ENCODE results near the gene FILIP1. TPM values are rescaled to one million over a fixed set of nuclear protein-coding genes. Genes with fewer than 3 reads are reported as not detected.

FILIP1 gene
- total RNA-seq, 1 donor from 2014 or later, result 3.2 TPM

- intact Hi-C loops (cut with DNase I), result no loop called here
- Histone ChIP-seq H3K9me3 (no peaks in the 10 kb centered on the region), H3K27ac (no peak overlapping the region), H3K4me3 (no peak overlapping the region), H3K4me1 (no peaks in the 10 kb centered on the region), H3K27me3 (no peaks in the 10 kb centered on the region), H3K36me3 (no peaks in the 10 kb centered on the region)
- DNase-seq (ENCODE audit: extremely low spot score in 2 of 2), result no peak
- TF ChIP-seq CTCF (IDR thresholded peaks at IDR 0.05) (no peak), POLR2AphosphoS5 (IDR thresholded peaks at IDR 0.05; ENCODE audit: insufficient read depth in 1 of 2, low read depth in 1 of 2) (no peak), POLR2A (IDR thresholded peaks at IDR 0.05) (no peak)
Measured at GRCh38 chr6:75327807-75328206, 165.8 kb downstream of the FILIP1 start.

- Histone ChIP-seq H3K27me3 (no peaks in the 10 kb centered on the region), H3K27ac (no peak overlapping the region), H3K36me3 (no peaks in the 10 kb centered on the region), H3K9me3 (no peaks in the 10 kb centered on the region), H3K4me1 (no peaks in the 10 kb centered on the region), H3K4me3 (no peak overlapping the region)
- intact Hi-C loops (cut with DNase I), result no loop called here
- TF ChIP-seq POLR2A (IDR thresholded peaks at IDR 0.05) (no peak), POLR2AphosphoS5 (IDR thresholded peaks at IDR 0.05; ENCODE audit: insufficient read depth in 1 of 2, low read depth in 1 of 2) (no peak), CTCF (IDR thresholded peaks at IDR 0.05) (no peak)
- DNase-seq (ENCODE audit: extremely low spot score in 2 of 2), result no peak
Measured at GRCh38 chr6:75326557-75327258, 166.9 kb downstream of the FILIP1 start.

- intact Hi-C loops (cut with DNase I), result no loop called here
- TF ChIP-seq CTCF (IDR thresholded peaks at IDR 0.05), result no peak
- no peak for TF ChIP-seq POLR2AphosphoS5 (IDR thresholded peaks at IDR 0.05; ENCODE audit: insufficient read depth in 1 of 2, low read depth in 1 of 2)
- no peak for TF ChIP-seq POLR2A (IDR thresholded peaks at IDR 0.05)
- H3K27me3 ChIP-seq, result no peaks in the 10 kb centered on the region
Measured at GRCh38 chr6:75318900-75319299, 174.7 kb downstream of the FILIP1 start.

GRCh38 chr6:75317503-75318206 is 175.9 kb downstream of the FILIP1 start:
- TF ChIP-seq POLR2A (IDR thresholded peaks at IDR 0.05) (no peak), POLR2AphosphoS5 (IDR thresholded peaks at IDR 0.05; ENCODE audit: insufficient read depth in 1 of 2, low read depth in 1 of 2) (no peak), CTCF (IDR thresholded peaks at IDR 0.05) (no peak)
- intact Hi-C loops (cut with DNase I), result no loop called here
- Histone ChIP-seq H3K4me1 (no peaks in the 10 kb centered on the region), H3K4me3 (no peak overlapping the region), H3K27me3 (no peaks in the 10 kb centered on the region), H3K27ac (no peak overlapping the region), H3K9me3 (no peaks in the 10 kb centered on the region), H3K36me3 (no peaks in the 10 kb centered on the region)
- no peak for DNase-seq (ENCODE audit: extremely low spot score in 2 of 2)

More at GRCh38 chr6:75318900-75319299, 174.7 kb downstream of the FILIP1 start:
- no peaks in the 10 kb centered on the region for H3K9me3 ChIP-seq
- no peak overlapping the region for H3K4me3 ChIP-seq
- H3K27ac ChIP-seq, result no peak overlapping the region
- no peaks in the 10 kb centered on the region for H3K4me1 ChIP-seq
- no peaks in the 10 kb centered on the region for H3K36me3 ChIP-seq
- DNase-seq (ENCODE audit: extremely low spot score in 2 of 2), result no peak

- DNase-seq (ENCODE audit: extremely low spot score in 2 of 2), result no peak
- H3K4me3 ChIP-seq, result no peak overlapping the region
Measured at GRCh38 chr6:75315978-75316377, 177.6 kb downstream of the FILIP1 start.

More at GRCh38 chr6:75315978-75316377, 177.6 kb downstream of the FILIP1 start:
- Histone ChIP-seq H3K27ac (no peak overlapping the region), H3K4me1 (no peaks in the 10 kb centered on the region), H3K27me3 (no peaks in the 10 kb centered on the region), H3K36me3 (no peaks in the 10 kb centered on the region), H3K9me3 (no peaks in the 10 kb centered on the region)
- intact Hi-C loops (cut with DNase I), result no loop called here
- no peak for TF ChIP-seq POLR2AphosphoS5 (IDR thresholded peaks at IDR 0.05; ENCODE audit: insufficient read depth in 1 of 2, low read depth in 1 of 2)
- no peak for TF ChIP-seq POLR2A (IDR thresholded peaks at IDR 0.05)
- TF ChIP-seq CTCF (IDR thresholded peaks at IDR 0.05), result no peak
